Measurements from ENCODE around the gene LSAMP. TPM values are rescaled to one million over a fixed set of nuclear protein-coding genes. Genes with fewer than 3 reads are reported as not detected.

The LSAMP gene
- total RNA-seq, 1 experiment from 2014 or later = not detected

DNA sequence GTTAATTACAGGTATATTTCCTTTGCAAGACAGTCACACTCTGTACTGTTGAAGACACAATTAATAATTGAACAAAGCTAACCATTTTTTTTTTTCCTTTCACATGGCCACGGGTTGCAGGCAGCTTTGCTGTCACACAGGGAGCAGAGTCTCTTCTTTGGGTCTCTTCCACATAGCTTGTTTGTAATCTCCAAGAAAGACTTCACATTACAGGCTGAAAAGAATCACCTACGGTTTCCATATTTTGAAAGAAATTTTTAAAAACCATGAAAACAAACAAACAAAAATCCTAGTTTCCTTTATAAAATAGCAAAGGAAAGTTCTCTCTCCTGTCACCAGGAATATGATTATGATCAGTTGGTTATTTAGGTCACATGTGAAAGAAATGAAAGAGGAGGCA is 429.4 kb downstream of the LSAMP start:
- H3K4me3 ChIP-seq (ENCODE audit: low read depth, low read length) = no peak overlapping the region
- intact Hi-C loops (cut with micrococcal nuclease; ENCODE audit: unreplicated experiment) = no loop called here
- TF ChIP-seq, protein P1, sequence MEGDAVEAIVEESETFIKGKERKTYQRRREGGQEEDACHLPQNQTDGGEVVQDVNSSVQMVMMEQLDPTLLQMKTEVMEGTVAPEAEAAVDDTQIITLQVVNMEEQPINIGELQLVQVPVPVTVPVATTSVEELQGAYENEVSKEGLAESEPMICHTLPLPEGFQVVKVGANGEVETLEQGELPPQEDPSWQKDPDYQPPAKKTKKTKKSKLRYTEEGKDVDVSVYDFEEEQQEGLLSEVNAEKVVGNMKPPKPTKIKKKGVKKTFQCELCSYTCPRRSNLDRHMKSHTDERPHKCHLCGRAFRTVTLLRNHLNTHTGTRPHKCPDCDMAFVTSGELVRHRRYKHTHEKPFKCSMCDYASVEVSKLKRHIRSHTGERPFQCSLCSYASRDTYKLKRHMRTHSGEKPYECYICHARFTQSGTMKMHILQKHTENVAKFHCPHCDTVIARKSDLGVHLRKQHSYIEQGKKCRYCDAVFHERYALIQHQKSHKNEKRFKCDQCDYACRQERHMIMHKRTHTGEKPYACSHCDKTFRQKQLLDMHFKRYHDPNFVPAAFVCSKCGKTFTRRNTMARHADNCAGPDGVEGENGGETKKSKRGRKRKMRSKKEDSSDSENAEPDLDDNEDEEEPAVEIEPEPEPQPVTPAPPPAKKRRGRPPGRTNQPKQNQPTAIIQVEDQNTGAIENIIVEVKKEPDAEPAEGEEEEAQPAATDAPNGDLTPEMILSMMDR (IDR thresholded peaks at IDR 0.05; ENCODE audit: insufficient read depth in 1 of 2, low read depth in 1 of 2, low read length in 1 of 2, severe bottlenecking in 1 of 2, unreplicated experiment in 1 of 2) = no peak
- no peak overlapping the region for H3K4me3 Mint-ChIP-seq (ENCODE audit: unreplicated experiment)
- no peaks in the 10 kb centered on the region for H3K9me3 ChIP-seq
- H3K36me3 ChIP-seq (ENCODE audit: control insufficient read depth, insufficient read depth, low read length) = no peaks in the 10 kb centered on the region
- no peaks in the 10 kb centered on the region for H3K27me3 Mint-ChIP-seq (ENCODE audit: insufficient read depth, unreplicated experiment)
- no peak for DNase-seq
- no TSS peak for BruUV-seq (replicated peaks)
- H3K9me3 Mint-ChIP-seq (ENCODE audit: unreplicated experiment) = no peaks in the 10 kb centered on the region
- H3K27ac Mint-ChIP-seq (ENCODE audit: unreplicated experiment) = no peak overlapping the region
- no peaks in the 10 kb centered on the region for H3K27me3 ChIP-seq (replicated peaks; ENCODE audit: control insufficient read depth, insufficient read depth, low read length)
- POLR2A ChIA-PET = no interaction called here
- no peaks in the 10 kb centered on the region for H3K36me3 Mint-ChIP-seq (ENCODE audit: insufficient read depth, unreplicated experiment)
- H3K4me1 Mint-ChIP-seq (ENCODE audit: low read depth, unreplicated experiment) = no peaks in the 10 kb centered on the region
- CTCF ChIA-PET = no interaction called here
- H3K4me1 ChIP-seq = 0 out of 2 replicates have a peak, but pooled peaks cover 3% of the 10 kb centered on the region

DNA sequence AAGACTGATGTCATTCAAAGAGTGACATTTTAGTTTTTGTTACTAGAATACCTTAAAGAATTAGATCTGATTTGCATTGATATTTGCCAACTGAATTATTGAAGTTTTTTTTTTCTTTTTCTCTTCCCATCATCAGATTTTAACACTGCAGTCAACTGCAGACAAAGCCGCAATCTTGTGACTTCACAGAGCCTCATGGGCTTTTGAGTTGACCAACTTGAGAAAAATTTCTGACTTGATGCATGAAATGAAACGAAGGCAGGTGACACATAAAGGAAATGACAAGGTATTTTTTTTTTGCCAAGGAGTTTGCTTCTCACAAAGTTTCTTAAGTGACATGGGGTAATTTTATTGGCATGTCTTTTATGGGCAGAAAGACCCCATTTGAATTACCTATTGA is 438.3 kb downstream of the LSAMP start:
- ChIA-PET POLR2A (no interaction called here), CTCF (no interaction called here)
- intact Hi-C loops (cut with micrococcal nuclease; ENCODE audit: unreplicated experiment) = no loop called here
- Histone ChIP-seq H3K9me3 (no peaks in the 10 kb centered on the region), H3K27me3 (replicated peaks; ENCODE audit: control insufficient read depth, insufficient read depth, low read length) (no peaks in the 10 kb centered on the region; the same call in 1 of the 2 replicates), H3K4me3 (ENCODE audit: low read depth, low read length) (no peak overlapping the region), H3K4me1 (no peaks in the 10 kb centered on the region), H3K36me3 (ENCODE audit: control insufficient read depth, insufficient read depth, low read length) (no peaks in the 10 kb centered on the region)
- Mint-ChIP-seq H3K4me1 (ENCODE audit: low read depth, unreplicated experiment) (no peaks in the 10 kb centered on the region), H3K27ac (ENCODE audit: unreplicated experiment) (no peak overlapping the region), H3K27me3 (ENCODE audit: insufficient read depth, unreplicated experiment) (peaks cover 5% of the 10 kb centered on the region), H3K36me3 (ENCODE audit: insufficient read depth, unreplicated experiment) (no peaks in the 10 kb centered on the region), H3K9me3 (ENCODE audit: unreplicated experiment) (no peaks in the 10 kb centered on the region), H3K4me3 (ENCODE audit: unreplicated experiment) (no peak overlapping the region)
- no TSS peak for BruUV-seq (replicated peaks)
- TF ChIP-seq, protein P1 (IDR thresholded peaks at IDR 0.05; ENCODE audit: insufficient read depth in 1 of 2, low read depth in 1 of 2, low read length in 1 of 2, severe bottlenecking in 1 of 2, unreplicated experiment in 1 of 2) = no peak
- no peak for DNase-seq

DNA sequence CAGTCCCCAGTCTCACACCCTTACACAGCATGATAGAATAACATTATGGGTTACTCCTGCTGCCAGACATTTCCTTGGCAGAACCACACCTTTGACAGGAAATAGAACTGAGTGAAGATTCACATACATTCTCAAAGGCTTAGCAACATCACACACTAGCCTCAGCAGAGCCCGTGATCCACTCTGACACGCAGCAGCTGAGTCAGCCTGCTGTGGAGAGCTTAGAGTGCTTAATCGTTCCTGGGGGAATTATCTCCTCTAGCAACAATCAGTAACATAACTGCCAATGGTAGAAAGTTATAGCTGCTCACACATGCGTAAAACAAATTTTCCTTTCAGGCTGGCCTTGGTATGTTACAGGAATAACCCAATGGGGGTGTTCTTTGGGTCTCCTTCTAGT is 439.9 kb downstream of the LSAMP start:
- CTCF ChIA-PET = no interaction called here

More for the DNA sequence above, 439.9 kb downstream of the LSAMP start:
- TF ChIP-seq, protein P1 (IDR thresholded peaks at IDR 0.05; ENCODE audit: insufficient read depth in 1 of 2, low read depth in 1 of 2, low read length in 1 of 2, severe bottlenecking in 1 of 2, unreplicated experiment in 1 of 2) = no peak
- Mint-ChIP-seq H3K36me3 (ENCODE audit: insufficient read depth, unreplicated experiment) (no peaks in the 10 kb centered on the region), H3K9me3 (ENCODE audit: unreplicated experiment) (no peaks in the 10 kb centered on the region), H3K27ac (ENCODE audit: unreplicated experiment) (no peak overlapping the region), H3K27me3 (ENCODE audit: insufficient read depth, unreplicated experiment) (peaks cover 5% of the 10 kb centered on the region), H3K4me3 (ENCODE audit: unreplicated experiment) (no peak overlapping the region), H3K4me1 (ENCODE audit: low read depth, unreplicated experiment) (no peaks in the 10 kb centered on the region)
- POLR2A ChIA-PET = no interaction called here
- no peak for DNase-seq
- no TSS peak for BruUV-seq (replicated peaks)
- intact Hi-C loops (cut with micrococcal nuclease; ENCODE audit: unreplicated experiment) = no loop called here
- Histone ChIP-seq H3K36me3 (ENCODE audit: control insufficient read depth, insufficient read depth, low read length) (no peaks in the 10 kb centered on the region), H3K4me3 (ENCODE audit: low read depth, low read length) (no peak overlapping the region), H3K27me3 (replicated peaks; ENCODE audit: control insufficient read depth, insufficient read depth, low read length) (no peaks in the 10 kb centered on the region; the same call in 1 of the 2 replicates), H3K9me3 (no peaks in the 10 kb centered on the region), H3K4me1 (no peaks in the 10 kb centered on the region)

Measured in Caco-2 (cell line).